Retinal pigment epithelial cell (primary cell): ENCODE data around the gene GPR148.

ENCODE experiments used
- DNase-seq: peaks from one replicate; pipeline ENCODE4 v3.0.0-alpha.2; 2010; ENCODE audit warnings: low read depth
- H3K4me3 ChIP-seq: 2 replicates; pipeline ENCODE4 v1.5.1; 2011; ENCODE audit warnings: mild to moderate bottlenecking, low read length, control low read depth, moderate library complexity
- CTCF ChIP-seq: conservative IDR thresholded peaks from 2 replicates; pipeline ENCODE4 v1.5.1; 2011; ENCODE audit warnings: low read depth, low read length, control low read depth, inconsistent platforms

GPR148 gene

GRCh38 chr2:130766037-130766436 is 37.2 kb downstream of the GPR148 start:
- no peak overlapping the region for H3K4me3 ChIP-seq
- no peak for DNase-seq
- TF ChIP-seq CTCF: no peak

- H3K4me3 ChIP-seq: no peak overlapping the region
- TF ChIP-seq CTCF: no peak
- DNase-seq: no peak
These were observed 38.0 kb downstream of the GPR148 start for GRCh38 chr2:130766711-130767407.

- DNase-seq: no peak
- no peak for TF ChIP-seq CTCF
- no peak overlapping the region for H3K4me3 ChIP-seq
These were observed 38.5 kb downstream of the GPR148 start for GRCh38 chr2:130767408-130767775.

- TF ChIP-seq CTCF: no peak
- H3K4me3 ChIP-seq: no peak overlapping the region
- DNase-seq: no peak
These were observed 39.5 kb downstream of the GPR148 start for GRCh38 chr2:130768191-130768855.

- no peak overlapping the region for H3K4me3 ChIP-seq
- no peak for TF ChIP-seq CTCF
- DNase-seq: no peak
These were observed 40.6 kb downstream of the GPR148 start for GRCh38 chr2:130769343-130769907.

- no peak overlapping the region for H3K4me3 ChIP-seq
- no peak for TF ChIP-seq CTCF
- DNase-seq: no peak
These were observed 47.7 kb downstream of the GPR148 start for GRCh38 chr2:130776550-130776949.

GRCh38 chr2:130778781-130779180 is 49.9 kb downstream of the GPR148 start:
- no peak for TF ChIP-seq CTCF
- H3K4me3 ChIP-seq: no peak overlapping the region
- no peak for DNase-seq
